IMR-90 (cell line): ENCODE results near the gene NPPB. TPM values are rescaled to one million over a fixed set of nuclear protein-coding genes. Genes with fewer than 3 reads are reported as not detected.

Experiments used
- ATAC-seq: fragments of 200-7000 bp; cut with Tn5 transposase; 2 replicates; pipeline ENCODE4 v1.9.1; 2020; ENCODE audit warnings: low read depth, mild to moderate bottlenecking, moderate library complexity
- BruUV-seq: library from RNA; stranded (reverse); fragments of 400-500 nt; replicated peaks from 2 replicates; lab custom pipeline; 2021; lab: Mats Ljungman, UMichigan
- CTCF ChIA-PET: fragments of 300-600 bp; formaldehyde crosslinking; extraction: SDS; loops from one replicate; lab custom pipeline; 2021; ENCODE audit warnings: antibody characterized with exemption; lab: Yijun Ruan, JAX
- POLR2A ChIA-PET: fragments of 300-600 bp; sonication (Branson Sonifier 250); formaldehyde crosslinking; loops from one replicate; lab custom pipeline; 2022; ENCODE audit warnings: antibody characterized with exemption; ENCODE audit not compliant: unreplicated experiment; lab: Charles Lee
- DNase-seq: peaks from one replicate; pipeline ENCODE4 v3.0.0; 2013
- H2AFZ ChIP-seq: replicated peaks from 2 replicates; pipeline ENCODE3; 2013; ENCODE audit warnings: low read length, mild to moderate bottlenecking; ENCODE audit not compliant: poor library complexity
- H2AK5ac ChIP-seq: 2 replicates; pipeline ENCODE4 v1.6.1; 2013; ENCODE audit warnings: low read depth, low read length, inconsistent platforms
- H2AK9ac ChIP-seq: replicated peaks from 2 replicates; pipeline ENCODE3; 2013; ENCODE audit warnings: mild to moderate bottlenecking, low read depth, low read length, moderate library complexity; ENCODE audit not compliant: poor library complexity
- H2BK120ac ChIP-seq: 2 replicates; pipeline ENCODE4 v1.6.1; 2013; ENCODE audit warnings: low read depth, low read length, inconsistent platforms
- H2BK15ac ChIP-seq: 3 replicates; pipeline ENCODE4 v1.6.1; 2013; ENCODE audit warnings: low read depth, low read length, inconsistent platforms
- H2BK20ac ChIP-seq: 2 replicates; pipeline ENCODE4 v1.6.1; 2013; ENCODE audit warnings: low read depth, mild to moderate bottlenecking, inconsistent platforms, low read length, moderate library complexity
- H2BK5ac ChIP-seq: 2 replicates; pipeline ENCODE4 v1.6.1; 2013; ENCODE audit warnings: mild to moderate bottlenecking, low read depth, low read length, inconsistent platforms; ENCODE audit not compliant: poor library complexity, severe bottlenecking
- H3K14ac ChIP-seq: replicated peaks from 2 replicates; pipeline ENCODE4 v1.6.1; 2013; ENCODE audit warnings: low read depth, low read length, inconsistent platforms
- H3K18ac ChIP-seq: 2 replicates; pipeline ENCODE4 v1.6.1; 2013; ENCODE audit warnings: low read depth, low read length, control low read depth
- H3K23ac ChIP-seq: 2 replicates; pipeline ENCODE4 v1.6.1; 2013; ENCODE audit warnings: low read depth, low read length, inconsistent platforms
- H3K27ac ChIP-seq: 2 replicates; pipeline ENCODE4 v1.5.1; 2013; ENCODE audit warnings: mild to moderate bottlenecking, control low read depth, low read length; ENCODE audit not compliant: insufficient read depth
- H3K27me3 ChIP-seq: 2 replicates; pipeline ENCODE4 v1.6.1; 2013; ENCODE audit warnings: low read length; ENCODE audit not compliant: control insufficient read depth, insufficient read depth
- H3K36me3 ChIP-seq: 2 replicates; pipeline ENCODE4 v1.6.1; 2013; ENCODE audit warnings: low read length, mixed read lengths; ENCODE audit not compliant: control insufficient read depth, insufficient read depth
- H3K4ac ChIP-seq: 2 replicates; pipeline ENCODE4 v1.6.1; 2013; ENCODE audit warnings: low read depth, low read length, inconsistent platforms
- H3K4me1 ChIP-seq: 2 replicates; pipeline ENCODE4 v1.6.1; 2013; ENCODE audit warnings: low read length, mixed read lengths; ENCODE audit not compliant: control insufficient read depth, insufficient read depth
- H3K4me2 ChIP-seq: 2 replicates; pipeline ENCODE4 v1.6.1; 2013; ENCODE audit warnings: low read depth, mild to moderate bottlenecking, control low read depth, low read length, moderate library complexity
- H3K4me3 ChIP-seq: 2 replicates; pipeline ENCODE4 v1.5.1; 2013; ENCODE audit warnings: low read depth, mild to moderate bottlenecking, control low read depth, low read length, moderate library complexity; ENCODE audit not compliant: insufficient read depth
- H3K56ac ChIP-seq: 2 replicates; pipeline ENCODE4 v1.6.1; 2013; ENCODE audit warnings: low read length, inconsistent platforms; ENCODE audit not compliant: insufficient read depth; ENCODE audit errors: extremely low read depth
- H3K79me1 ChIP-seq, 2 experiments: 2 replicates each; pipeline ENCODE4 v1.6.1; 2013; ENCODE audit warnings: low read length in 2 of 2, inconsistent platforms in 1 of 2, low read depth in 1 of 2
- H3K9ac ChIP-seq: 2 replicates; pipeline ENCODE4 v1.6.1; 2013; ENCODE audit warnings: low read depth, low read length, control low read depth
- H3K9me1 ChIP-seq: 2 replicates; pipeline ENCODE4 v1.6.1; 2013; ENCODE audit warnings: low read length, inconsistent platforms; ENCODE audit not compliant: insufficient read depth
- H3K9me3 ChIP-seq: 2 replicates; pipeline ENCODE4 v1.6.1; 2013; ENCODE audit warnings: low read length; ENCODE audit not compliant: control insufficient read depth, insufficient read depth
- H4K20me1 ChIP-seq: 2 replicates; pipeline ENCODE4 v1.6.1; 2013; ENCODE audit warnings: low read length, inconsistent platforms; ENCODE audit not compliant: insufficient read depth
- H4K5ac ChIP-seq: 2 replicates; pipeline ENCODE4 v1.6.1; 2013; ENCODE audit warnings: mild to moderate bottlenecking, low read depth, low read length, control low read depth
- H4K8ac ChIP-seq, 2 experiments: 2 replicates each; pipeline ENCODE4 v1.6.1; 2013; ENCODE audit warnings: low read depth in 2 of 2, low read length in 2 of 2, control low read depth in 1 of 2, inconsistent platforms in 1 of 2
- H4K91ac ChIP-seq: 2 replicates; pipeline ENCODE4 v1.6.1; 2013; ENCODE audit warnings: low read depth, low read length, inconsistent platforms; ENCODE audit not compliant: insufficient read depth
- FOS ChIP-seq: fragments of 150-350 bp; IDR thresholded peaks from 2 replicates; pipeline ENCODE4 v1.6.1; 2016; ENCODE audit warnings: low read depth, low read length
- MAFK ChIP-seq: IDR thresholded peaks from 2 replicates; pipeline ENCODE4 v1.6.1; 2012; ENCODE audit warnings: low read depth, low read length, improper control_type of control experiment
- WGBS, 2 experiments: methylation state at CpG; one replicate each; pipeline versions ENCODE4 v1.1.5 to v1.1.7; 2013; ENCODE audit warnings: missing lambda C conversion rate in 2 of 2; ENCODE audit not compliant: insufficient read length in 1 of 2; ENCODE audit errors: extremely low coverage in 2 of 2; 5-methylcytosine and 5-hydroxymethylcytosine counted together
- dilution Hi-C: fragments of 300-500 bp; cut with HindIII; formaldehyde crosslinking; loops from one replicate; pipeline ENCODE4 v1.14.3; 2018; ENCODE audit warnings: low sequenced_read_pairs; ENCODE audit not compliant: unreplicated experiment
- in situ Hi-C: fragments of 300-500 bp; cut with MboI; formaldehyde crosslinking; loops from 3 replicates; pipeline ENCODE4 v1.14.3; 2019; ENCODE audit warnings: low sequenced_read_pairs, inconsistent platforms, mixed read lengths
- intact Hi-C: fragments of 100-400 bp; cut with micrococcal nuclease; formaldehyde crosslinking; loops from 2 replicates; pipeline ENCODE4 v1.10.0; 2022
- polyA plus RNA-seq, 3 experiments: library from polyadenylated mRNA; depleted of rRNA; stranded (reverse); fragments of >200 nt; gene quantifications; 2 replicates each; pipeline ENCODE4 v1.2.3, GENCODE V29; 2012; ENCODE audit warnings: low replicate concordance in 1 of 3
- total RNA-seq: library from RNA; depleted of rRNA; stranded (reverse); fragments of >200 nt; gene quantifications from 2 replicates; pipeline ENCODE4 v1.2.3, GENCODE V29; 2012

The NPPB gene
- total and polyA plus RNA-seq, 2 of the 4 experiments (the other 2 are of a cell fraction): not detected

DNA sequence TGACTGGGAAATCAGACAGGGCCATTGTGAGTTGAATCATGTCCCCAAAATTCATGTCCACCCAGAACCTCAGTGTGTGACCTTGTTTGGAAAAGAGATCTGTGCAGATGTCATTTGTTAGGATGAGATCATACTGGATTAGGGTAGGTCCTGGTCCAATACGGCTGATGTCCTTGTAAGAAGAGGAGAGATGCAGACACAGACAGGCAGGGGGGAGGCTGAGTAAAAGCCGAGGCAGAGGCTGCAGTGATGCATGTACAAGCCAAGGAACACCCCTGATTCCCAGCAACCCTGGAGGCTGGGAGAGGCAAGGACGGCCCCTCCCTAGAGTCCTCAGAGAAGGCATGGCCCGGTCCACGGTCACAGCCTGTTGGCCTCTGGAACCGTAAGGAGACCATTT is 15.9 kb upstream of the NPPB start:
- Histone ChIP-seq H4K5ac (no peak overlapping the region), H3K27me3 (peaks cover 64% of the 10 kb centered on the region), H2BK15ac (no peak overlapping the region), H3K56ac (no peak overlapping the region), H3K4me1 (no peaks in the 10 kb centered on the region), H3K9ac (no peak overlapping the region), H3K79me1 (no peaks in the 10 kb centered on the region), H3K27ac (no peak overlapping the region), H2BK5ac (no peak overlapping the region), H3K9me3 (no peaks in the 10 kb centered on the region), H2BK120ac (no peak overlapping the region), H3K4me3 (no peak overlapping the region), H2AK9ac (no peak overlapping the region), H3K4ac (no peak overlapping the region), H2AK5ac (no peak overlapping the region), H3K14ac (no peak overlapping the region), H2AFZ (no peak overlapping the region), H3K18ac (no peak overlapping the region), H4K91ac (no peak overlapping the region), H4K8ac (no peak overlapping the region), H4K20me1 (no peaks in the 10 kb centered on the region), H3K36me3 (no peaks in the 10 kb centered on the region), H2BK20ac (no peak overlapping the region), H3K23ac (no peak overlapping the region), H3K9me1 (no peaks in the 10 kb centered on the region), H3K4me2 (no peak overlapping the region)
- dilution Hi-C loops: no loop called here
- in situ Hi-C loops: no loop called here
- TF ChIP-seq MAFK (no peak), FOS (no peak)
- ATAC-seq (no peak), DNase-seq (no peak)
- BruUV-seq: no TSS peak
- intact Hi-C loops: no loop called here
- ChIA-PET CTCF (no interaction called here), POLR2A (no interaction called here)
- 33% methylated on average over 1 of the region's 6 CpGs; no CpG with 5 or more reads in 1 of the 2 experiments for WGBS, 2 experiments
